Thoracic aorta (tissue), 2 donors: ENCODE measurements around the gene MPG. TPM values are rescaled to one million over a fixed set of nuclear protein-coding genes. Genes with fewer than 3 reads are reported as not detected.

Experiments used
- ATAC-seq: fragments of 150-250 bp; one replicate; pipeline ENCODE4 v1.8.0; 2017; ENCODE audit warnings: low read depth; ENCODE audit not compliant: insufficient number of reproducible peaks, low FRiP score
- DNase-seq: peaks from one replicate; pipeline ENCODE4 v3.0.0-alpha.2; 2020; ENCODE audit warnings: low spot score
- H3K27ac ChIP-seq, 2 donors: fragments of 200-600 bp; sonication (generic); 1 replicate in 1 of 2; 2 replicates in 1 of 2; pipeline ENCODE4 v1.5.1; 2016; ENCODE audit warnings: mild to moderate bottlenecking in 2 of 2, moderate library complexity in 2 of 2
- H3K27me3 ChIP-seq: fragments of 200-600 bp; sonication (generic); replicated peaks from 2 replicates; pipeline ENCODE4 v1.6.0; 2016; ENCODE audit warnings: mild to moderate bottlenecking; ENCODE audit not compliant: insufficient read depth
- H3K36me3 ChIP-seq: fragments of 200-600 bp; sonication (generic); one replicate; pipeline ENCODE4 v1.5.1; 2016
- H3K4me1 ChIP-seq, 2 donors: fragments of 200-600 bp; sonication (generic); 1 replicate in 1 of 2; 2 replicates in 1 of 2; pipeline versions ENCODE4 v1.5.1 to v1.6.0; 2016; ENCODE audit warnings: low read depth in 2 of 2, mild to moderate bottlenecking in 1 of 2; ENCODE audit not compliant: control insufficient read depth in 1 of 2
- H3K4me3 ChIP-seq: fragments of 200-600 bp; sonication (generic); 2 replicates; pipeline ENCODE4 v1.5.1; 2016; ENCODE audit warnings: mild to moderate bottlenecking
- H3K9me3 ChIP-seq: fragments of 200-600 bp; sonication (generic); 2 replicates; pipeline ENCODE4 v1.5.1; 2016
- CTCF ChIP-seq: fragments of 200-600 bp; sonication (generic); IDR thresholded peaks from one replicate; pipeline ENCODE4 v1.5.1; 2019; ENCODE audit warnings: antibody characterized with exemption
- total RNA-seq, 2 donors: library from RNA; depleted of rRNA; stranded (reverse); fragments of >200 nt; gene quantifications; one replicate each; pipeline versions ENCODE4 v1.1.0 to v1.2.3, GENCODE V29; 2016

MPG gene
- total RNA-seq, 2 donors from 2014 or later = 93.1 to 202 TPM

GRCh38 chr16:53346-54236 lies 24.4 kb upstream of the MPG start, which contains the start of the genes POLR3K and SNRNP25:
TSS of gene POLR3K (minus strand) at chr16:53608. CDS start at chr16:53586, 22 bp downstream.
TSS of gene SNRNP25 (plus strand) at chr16:53828. CDS start at chr16:54017, 189 bp downstream.
- ATAC-seq (peak; percentile 95), DNase-seq (peak; percentile 99)
- H3K36me3 ChIP-seq = peaks cover 21% of the 10 kb centered on the region
- H3K27ac ChIP-seq = peak within 1 kb of the TSS; percentile 66 to 78
- no peaks in the 10 kb centered on the region for H3K27me3 ChIP-seq
- H3K9me3 ChIP-seq = no peaks in the 10 kb centered on the region
- H3K4me1 ChIP-seq = peaks cover 2 to 19% of the 10 kb centered on the region in 2 donors
- TF ChIP-seq CTCF = no peak
- H3K4me3 ChIP-seq = peak within 1 kb of the TSS; percentile 99

- peak overlapping the region; percentile 99 for H3K4me3 ChIP-seq
- TF ChIP-seq CTCF = no peak
- DNase-seq = no peak
- H3K27ac ChIP-seq = peak overlapping the region; percentile 63 to 66
- no peaks in the 10 kb centered on the region for H3K27me3 ChIP-seq
- no peaks in the 10 kb centered on the region for H3K9me3 ChIP-seq
- H3K4me1 ChIP-seq = peaks cover 2 to 19% of the 10 kb centered on the region in 2 donors
- H3K36me3 ChIP-seq = peaks cover 27% of the 10 kb centered on the region
- no peak for ATAC-seq
Measured at GRCh38 chr16:54237-54581, 23.8 kb upstream of the MPG start.

- Histone ChIP-seq H3K27ac (no peak overlapping the region), H3K9me3 (no peaks in the 10 kb centered on the region), H3K36me3 (peaks cover 42% of the 10 kb centered on the region), H3K4me1 (peaks cover 2 to 19% of the 10 kb centered on the region in 2 donors), H3K4me3 (no peak overlapping the region), H3K27me3 (no peaks in the 10 kb centered on the region)
- TF ChIP-seq CTCF = no peak
- no peak for DNase-seq
- no peak for ATAC-seq
Measured at GRCh38 chr16:55571-56136, 22.4 kb upstream of the MPG start.

- Histone ChIP-seq H3K36me3 (peaks cover 47% of the 10 kb centered on the region), H3K4me3 (no peak overlapping the region), H3K27me3 (no peaks in the 10 kb centered on the region), H3K27ac (no peak overlapping the region), H3K9me3 (no peaks in the 10 kb centered on the region), H3K4me1 (peaks cover 2 to 19% of the 10 kb centered on the region in 2 donors)
- no peak for TF ChIP-seq CTCF
- ATAC-seq (no peak), DNase-seq (no peak)
Measured at GRCh38 chr16:56231-56927, 21.6 kb upstream of the MPG start.

- H3K36me3 ChIP-seq = peaks cover 60% of the 10 kb centered on the region
- H3K9me3 ChIP-seq = no peaks in the 10 kb centered on the region
- ATAC-seq (no peak), DNase-seq (no peak)
- no peak overlapping the region for H3K27ac ChIP-seq
- H3K4me1 ChIP-seq = peaks cover 2 to 9% of the 10 kb centered on the region in 2 donors
- TF ChIP-seq CTCF = no peak
- no peaks in the 10 kb centered on the region for H3K27me3 ChIP-seq
- no peak overlapping the region for H3K4me3 ChIP-seq
Measured at GRCh38 chr16:57711-58110, 20.3 kb upstream of the MPG start.
